ENCODE data around the gene CUBN. TPM values are rescaled to one million over a fixed set of nuclear protein-coding genes. Genes with fewer than 3 reads are reported as not detected.

CUBN gene
- total RNA-seq, 1 experiment from 2014 or later, result 0.80 TPM

DNA sequence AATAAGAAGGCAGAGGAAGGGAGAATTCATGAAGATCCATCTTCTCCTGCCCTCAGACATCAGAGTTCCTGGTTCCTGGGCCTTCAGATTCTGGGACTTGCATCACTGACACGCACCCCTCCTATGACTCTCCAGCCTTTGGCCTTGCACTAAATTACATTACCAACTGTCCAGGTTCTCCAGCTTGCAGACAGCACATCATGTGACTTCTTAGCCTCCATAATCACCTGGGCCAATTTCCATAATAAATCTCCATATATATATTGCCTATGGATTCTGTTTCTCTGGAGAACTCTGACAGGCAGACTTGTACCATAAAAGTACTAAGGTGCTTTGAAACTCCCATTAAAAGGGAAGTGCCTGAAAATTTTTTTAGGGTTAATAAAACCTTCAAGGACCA, 335.6 kb downstream of the CUBN start:
- no TSS peak for BruUV-seq (replicated peaks)
- DNase-seq (no peak), ATAC-seq (no peak)
- Histone ChIP-seq H3F3A (ENCODE audit: low read length, unreplicated experiment) (no peaks in the 10 kb centered on the region), H3K9me3 (ENCODE audit: low read length) (no peaks in the 10 kb centered on the region), H2AFZ (ENCODE audit: low read length) (no peak overlapping the region), H3K9ac (ENCODE audit: low read length) (no peak overlapping the region), H3K9me2 (replicated peaks; ENCODE audit: low read length) (no peaks in the 10 kb centered on the region), H3K4me2 (ENCODE audit: low read length) (no peak overlapping the region), H3K27ac (ENCODE audit: low read length) (no peak overlapping the region), H3K36me3 (ENCODE audit: low read depth, low read length) (no peaks in the 10 kb centered on the region), H4K20me1 (ENCODE audit: low read length) (no peaks in the 10 kb centered on the region), H3K4me1 (ENCODE audit: insufficient read depth, low read length) (peaks cover 4% of the 10 kb centered on the region; the same call in 1 of the 2 replicates), H3K79me2 (ENCODE audit: low read length) (peaks cover 7% of the 10 kb centered on the region), H3K4me3 (ENCODE audit: low read length) (no peak overlapping the region), H3K27me3 (ENCODE audit: low read length) (no peaks in the 10 kb centered on the region)
- TF ChIP-seq, protein P1, sequence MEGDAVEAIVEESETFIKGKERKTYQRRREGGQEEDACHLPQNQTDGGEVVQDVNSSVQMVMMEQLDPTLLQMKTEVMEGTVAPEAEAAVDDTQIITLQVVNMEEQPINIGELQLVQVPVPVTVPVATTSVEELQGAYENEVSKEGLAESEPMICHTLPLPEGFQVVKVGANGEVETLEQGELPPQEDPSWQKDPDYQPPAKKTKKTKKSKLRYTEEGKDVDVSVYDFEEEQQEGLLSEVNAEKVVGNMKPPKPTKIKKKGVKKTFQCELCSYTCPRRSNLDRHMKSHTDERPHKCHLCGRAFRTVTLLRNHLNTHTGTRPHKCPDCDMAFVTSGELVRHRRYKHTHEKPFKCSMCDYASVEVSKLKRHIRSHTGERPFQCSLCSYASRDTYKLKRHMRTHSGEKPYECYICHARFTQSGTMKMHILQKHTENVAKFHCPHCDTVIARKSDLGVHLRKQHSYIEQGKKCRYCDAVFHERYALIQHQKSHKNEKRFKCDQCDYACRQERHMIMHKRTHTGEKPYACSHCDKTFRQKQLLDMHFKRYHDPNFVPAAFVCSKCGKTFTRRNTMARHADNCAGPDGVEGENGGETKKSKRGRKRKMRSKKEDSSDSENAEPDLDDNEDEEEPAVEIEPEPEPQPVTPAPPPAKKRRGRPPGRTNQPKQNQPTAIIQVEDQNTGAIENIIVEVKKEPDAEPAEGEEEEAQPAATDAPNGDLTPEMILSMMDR (conservative IDR thresholded peaks at IDR 0.05; ENCODE audit: low read depth, low read length), result no peak
- TF ChIP-seq EZH2 (IDR thresholded peaks at IDR 0.05; ENCODE audit: low read length, unreplicated experiment) (no peak), EZH2phosphoT487 (IDR thresholded peaks at IDR 0.05; ENCODE audit: borderline replicate concordance, low read length) (no peak)
- ChIA-PET POLR2A (ENCODE audit: unreplicated experiment) (no interaction called here), CTCF (no interaction called here)
- intact Hi-C loops (cut with micrococcal nuclease), result no loop called here

DNA sequence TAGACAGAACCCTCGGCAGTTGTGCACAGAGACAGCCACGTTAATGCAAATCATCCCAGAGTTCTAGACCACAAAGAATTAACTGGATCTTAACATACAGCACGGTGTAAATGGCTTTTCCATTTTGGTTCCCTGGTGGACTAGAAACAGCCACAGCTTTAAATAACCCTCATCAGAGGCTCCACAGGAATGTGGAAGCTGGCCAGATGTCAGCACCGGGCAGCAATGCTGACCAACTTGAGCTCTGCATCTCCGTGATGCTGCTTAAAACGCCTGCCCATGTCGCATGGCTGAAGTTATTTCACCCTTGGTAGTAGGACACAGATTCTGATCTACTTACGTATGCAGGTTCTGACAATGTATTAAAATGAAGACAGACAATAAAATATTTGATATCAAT, 336.9 kb downstream of the CUBN start:
- H3K4me1 ChIP-seq (ENCODE audit: insufficient read depth, low read length), result no peaks in the 10 kb centered on the region
- no peak for TF ChIP-seq EZH2 (IDR thresholded peaks at IDR 0.05; ENCODE audit: low read length, unreplicated experiment)
- TF ChIP-seq, protein P1 (conservative IDR thresholded peaks at IDR 0.05; ENCODE audit: low read depth, low read length), result no peak
- no peak for TF ChIP-seq EZH2phosphoT487 (IDR thresholded peaks at IDR 0.05; ENCODE audit: borderline replicate concordance, low read length)
- H3K4me2 ChIP-seq (ENCODE audit: low read length), result no peak overlapping the region
- H3K9ac ChIP-seq (ENCODE audit: low read length), result no peak overlapping the region
- DNase-seq, result no peak
- no peaks in the 10 kb centered on the region for H3K36me3 ChIP-seq (ENCODE audit: low read depth, low read length)
- no peak overlapping the region for H3K4me3 ChIP-seq (ENCODE audit: low read length)
- no TSS peak for BruUV-seq (replicated peaks)
- intact Hi-C loops (cut with micrococcal nuclease), result no loop called here
- H3K27ac ChIP-seq (ENCODE audit: low read length), result no peak overlapping the region
- no peak for ATAC-seq
- no peaks in the 10 kb centered on the region for H3K9me3 ChIP-seq (ENCODE audit: low read length)
- H3K27me3 ChIP-seq (ENCODE audit: low read length), result no peaks in the 10 kb centered on the region
- H3K79me2 ChIP-seq (ENCODE audit: low read length), result no peaks in the 10 kb centered on the region
- ChIA-PET CTCF (no interaction called here), POLR2A (ENCODE audit: unreplicated experiment) (no interaction called here)
- H2AFZ ChIP-seq (ENCODE audit: low read length), result no peak overlapping the region
- no peaks in the 10 kb centered on the region for H3F3A ChIP-seq (ENCODE audit: low read length, unreplicated experiment)
- no peaks in the 10 kb centered on the region for H4K20me1 ChIP-seq (ENCODE audit: low read length)
- H3K9me2 ChIP-seq (replicated peaks; ENCODE audit: low read length), result no peaks in the 10 kb centered on the region

DNA sequence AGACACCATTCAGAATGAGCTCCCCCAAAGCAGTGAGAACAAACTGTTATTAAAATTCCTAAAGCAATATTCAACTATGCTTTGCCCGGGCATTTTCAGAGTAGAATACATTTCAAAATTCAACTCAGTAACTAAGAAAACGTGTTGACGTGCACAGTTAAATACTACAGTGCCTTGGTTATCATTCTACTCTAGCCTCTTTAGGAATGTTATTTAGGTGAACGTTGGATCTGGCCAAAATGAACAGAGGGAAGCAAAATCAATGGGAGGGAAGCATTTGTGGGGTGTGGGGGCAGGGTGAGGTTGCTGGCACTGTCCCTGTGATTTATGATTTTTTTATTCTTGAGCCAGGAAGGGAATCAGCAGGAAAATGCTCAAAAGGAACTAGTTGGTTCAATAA, 339.8 kb downstream of the CUBN start:
- Histone ChIP-seq H3K9me3 (ENCODE audit: low read length) (no peaks in the 10 kb centered on the region), H3F3A (ENCODE audit: low read length, unreplicated experiment) (no peaks in the 10 kb centered on the region), H3K9me2 (replicated peaks; ENCODE audit: low read length) (no peaks in the 10 kb centered on the region), H4K20me1 (ENCODE audit: low read length) (no peaks in the 10 kb centered on the region), H3K79me2 (ENCODE audit: low read length) (no peaks in the 10 kb centered on the region), H3K4me1 (ENCODE audit: insufficient read depth, low read length) (no peaks in the 10 kb centered on the region), H3K9ac (ENCODE audit: low read length) (no peak overlapping the region), H3K4me3 (ENCODE audit: low read length) (no peak overlapping the region), H3K27ac (ENCODE audit: low read length) (no peak overlapping the region), H2AFZ (ENCODE audit: low read length) (no peak overlapping the region), H3K36me3 (ENCODE audit: low read depth, low read length) (no peaks in the 10 kb centered on the region), H3K4me2 (ENCODE audit: low read length) (no peak overlapping the region), H3K27me3 (ENCODE audit: low read length) (no peaks in the 10 kb centered on the region)
- ChIA-PET CTCF (no interaction called here), POLR2A (ENCODE audit: unreplicated experiment) (no interaction called here)
- TF ChIP-seq, protein P1 (conservative IDR thresholded peaks at IDR 0.05; ENCODE audit: low read depth, low read length), result no peak
- TF ChIP-seq EZH2 (IDR thresholded peaks at IDR 0.05; ENCODE audit: low read length, unreplicated experiment) (no peak), EZH2phosphoT487 (IDR thresholded peaks at IDR 0.05; ENCODE audit: borderline replicate concordance, low read length) (no peak)
- ATAC-seq, result no peak
- BruUV-seq (replicated peaks), result no TSS peak
- no peak for DNase-seq
- intact Hi-C loops (cut with micrococcal nuclease), result no loop called here
